Stimulated activated CD4-positive, alpha-beta T cell treated with anti-CD3 and anti-CD28 coated beads, Interleukin-12 subunit alpha, Interleukin-12 subunit beta, amount 100 ng/mL, for 24 hours (primary cell): ENCODE measurements around the gene ITGA3.

Experiments
- DNase-seq, 2 experiments: peaks; one replicate each; pipeline ENCODE4 v3.0.0-alpha.2; 2020; ENCODE audit warnings: low read depth in 2 of 2

ITGA3 gene

DNA sequence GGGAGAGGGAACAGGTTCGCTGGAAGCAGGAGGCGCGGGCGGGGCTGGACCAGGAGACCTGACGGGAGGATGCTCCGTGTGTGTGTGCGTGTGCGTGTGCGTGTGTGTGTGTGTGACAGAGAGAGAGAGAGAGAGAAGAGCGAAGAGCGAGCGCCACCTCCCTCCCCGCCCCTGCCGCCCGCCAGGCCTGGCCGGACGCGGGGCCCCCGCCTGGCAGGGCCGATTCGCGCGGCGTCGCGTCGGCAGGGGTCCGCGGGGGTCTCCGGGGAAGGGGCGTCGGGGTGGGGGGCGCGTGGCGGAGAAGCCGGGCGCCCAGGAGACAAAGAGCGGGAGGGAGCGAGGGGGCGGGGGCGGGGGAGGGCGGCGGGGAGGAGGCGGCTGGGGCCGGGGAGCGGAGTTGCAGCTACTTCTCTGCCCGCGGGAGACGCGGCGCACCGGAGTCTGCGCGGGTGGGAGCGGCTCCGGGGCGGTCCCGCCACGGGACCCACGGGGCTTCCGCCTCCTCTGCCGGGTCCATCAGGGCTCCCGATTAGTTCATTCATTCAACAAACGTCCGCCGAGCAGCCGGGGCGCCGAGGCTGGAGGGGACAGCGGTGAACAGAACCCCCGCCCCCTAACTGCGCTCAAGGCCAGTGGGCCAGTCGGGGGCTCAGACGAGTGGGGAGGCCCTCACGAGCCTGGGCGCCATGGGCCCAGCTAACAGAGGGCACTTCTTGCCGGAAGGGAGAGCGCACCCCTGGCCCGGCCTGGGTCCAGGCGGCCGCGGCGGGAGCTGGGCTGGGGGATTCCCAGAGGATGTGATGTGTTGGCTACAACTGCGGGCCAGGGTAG, 74.0 kb downstream of the ITGA3 start, which contains the start of gene SAMD14:
Gene SAMD14 (minus strand): TSS at position 433 of the 831 bp plus-strand sequence. CDS start 5,201 bp downstream, outside the sequence.
- DNase-seq = no peak

DNA sequence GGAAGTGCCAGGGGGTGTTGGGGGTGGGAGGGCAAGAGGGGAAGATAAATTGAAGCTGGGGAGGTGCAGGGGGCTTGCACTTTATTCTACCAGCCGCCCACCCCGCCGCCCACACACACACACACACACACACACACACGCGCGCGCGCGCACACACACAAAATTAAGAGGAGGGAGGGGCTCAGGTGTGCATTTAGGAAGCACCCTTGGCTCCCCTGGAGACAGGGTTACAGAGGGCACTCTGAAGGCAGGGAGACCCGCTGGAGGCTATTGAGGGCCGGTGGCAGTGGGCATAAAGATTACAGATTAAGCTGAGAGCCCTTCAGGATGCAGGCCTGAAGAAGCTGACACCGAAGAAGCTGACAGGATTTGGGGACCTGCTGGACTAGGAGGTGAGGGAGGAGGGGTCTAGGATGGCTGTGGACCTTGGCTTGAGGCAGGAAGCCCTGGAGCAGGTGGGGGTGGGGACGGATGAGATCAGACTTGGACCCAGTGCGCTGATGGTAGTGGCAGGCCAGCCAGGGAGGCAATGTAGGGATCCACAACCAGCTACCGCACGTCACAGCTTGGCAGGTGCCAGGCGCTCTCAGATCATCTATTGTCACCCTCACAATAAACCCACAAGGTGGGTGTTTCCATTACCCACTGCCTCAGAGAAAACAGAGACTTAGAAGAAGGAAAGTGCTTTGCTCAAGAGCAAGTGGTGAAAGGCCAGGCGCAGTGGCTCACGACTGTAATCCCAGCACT, 74.8 kb downstream of the ITGA3 start:
- DNase-seq = no peak

DNA sequence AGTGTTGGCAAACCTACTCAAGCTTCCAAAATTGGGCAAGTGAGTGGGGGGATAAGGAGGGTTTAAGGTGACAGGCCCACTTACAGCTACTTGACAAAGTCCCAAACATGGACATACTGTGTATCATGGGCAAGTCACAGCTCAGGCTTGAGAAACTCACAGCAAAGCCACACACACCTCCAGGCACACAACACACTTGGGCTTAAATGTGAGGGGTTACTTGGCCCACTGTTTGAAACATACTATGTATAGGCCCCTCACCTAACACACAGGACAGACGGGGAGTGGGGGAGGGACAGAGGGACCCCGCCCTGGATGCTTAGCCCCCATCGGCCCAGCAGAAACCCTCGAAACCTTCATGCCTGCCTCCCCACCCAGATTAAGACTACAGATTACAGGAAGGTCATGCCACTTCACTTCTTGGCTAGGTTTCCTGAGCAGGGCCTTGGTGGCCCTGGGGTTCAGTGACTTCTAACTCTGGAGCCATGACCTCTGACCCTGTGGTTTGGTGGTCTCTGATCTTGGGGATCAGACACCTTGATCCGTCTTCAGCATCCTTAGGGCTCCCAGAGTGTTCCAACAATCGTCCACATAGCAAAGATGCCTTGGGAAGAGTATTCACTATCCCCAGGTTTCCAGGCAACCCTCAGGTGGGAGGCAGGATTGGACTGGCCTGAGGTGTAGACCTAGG, 76.3 kb downstream of the ITGA3 start:
- DNase-seq = no peak

DNA sequence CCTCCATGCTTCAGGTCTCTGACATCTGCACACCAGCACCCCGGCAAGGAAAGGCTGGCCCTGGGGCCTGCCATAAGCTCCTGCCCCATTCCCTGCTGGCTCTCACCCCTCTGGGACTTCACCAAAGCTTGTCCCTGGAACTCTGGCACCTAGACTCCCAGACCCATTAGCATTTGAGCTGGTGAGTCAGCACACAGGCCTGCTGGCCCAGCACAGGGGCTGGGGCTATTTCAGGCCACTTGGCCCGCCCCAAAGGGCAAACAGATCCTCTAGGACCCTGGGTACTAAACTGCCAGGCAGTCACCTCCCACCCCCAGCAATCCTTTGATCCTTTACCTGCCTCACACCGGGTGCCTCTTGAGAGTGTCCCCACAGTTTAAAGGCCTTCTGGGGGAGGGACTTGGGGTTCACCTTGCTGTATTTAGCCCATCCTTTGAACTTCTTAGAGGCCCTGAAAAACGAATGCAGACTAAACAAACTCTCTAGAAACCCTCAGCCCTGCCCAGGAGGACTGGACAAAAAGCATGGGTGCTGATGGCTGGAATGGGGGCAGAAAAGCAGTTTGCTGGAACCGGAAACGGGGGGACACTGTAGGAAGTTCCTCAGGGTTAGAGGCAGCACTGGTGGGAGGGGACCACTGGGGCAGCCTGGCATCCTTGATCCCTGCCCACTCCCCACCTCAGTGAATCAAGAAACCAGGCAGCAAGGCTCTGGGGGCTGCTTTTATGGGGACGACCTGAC, 77.3 kb downstream of the ITGA3 start:
- no peak for DNase-seq

DNA sequence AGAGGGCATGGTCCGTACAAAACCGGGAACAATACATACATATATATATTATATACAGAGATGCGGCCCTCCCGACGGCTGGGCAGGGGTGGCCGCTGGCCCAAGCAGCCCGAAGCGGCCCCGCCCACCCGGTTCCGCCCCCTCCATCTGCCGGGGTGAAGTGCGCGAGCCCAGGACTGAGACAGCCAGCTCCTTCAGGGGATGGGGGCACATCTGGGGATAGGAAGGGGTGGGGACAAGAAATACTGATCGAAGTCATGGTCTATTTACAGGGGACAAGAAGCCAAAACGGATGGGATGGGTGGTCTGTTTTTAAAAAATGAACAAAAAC, 77.8 kb downstream of the ITGA3 start:
- no peak for DNase-seq

DNA sequence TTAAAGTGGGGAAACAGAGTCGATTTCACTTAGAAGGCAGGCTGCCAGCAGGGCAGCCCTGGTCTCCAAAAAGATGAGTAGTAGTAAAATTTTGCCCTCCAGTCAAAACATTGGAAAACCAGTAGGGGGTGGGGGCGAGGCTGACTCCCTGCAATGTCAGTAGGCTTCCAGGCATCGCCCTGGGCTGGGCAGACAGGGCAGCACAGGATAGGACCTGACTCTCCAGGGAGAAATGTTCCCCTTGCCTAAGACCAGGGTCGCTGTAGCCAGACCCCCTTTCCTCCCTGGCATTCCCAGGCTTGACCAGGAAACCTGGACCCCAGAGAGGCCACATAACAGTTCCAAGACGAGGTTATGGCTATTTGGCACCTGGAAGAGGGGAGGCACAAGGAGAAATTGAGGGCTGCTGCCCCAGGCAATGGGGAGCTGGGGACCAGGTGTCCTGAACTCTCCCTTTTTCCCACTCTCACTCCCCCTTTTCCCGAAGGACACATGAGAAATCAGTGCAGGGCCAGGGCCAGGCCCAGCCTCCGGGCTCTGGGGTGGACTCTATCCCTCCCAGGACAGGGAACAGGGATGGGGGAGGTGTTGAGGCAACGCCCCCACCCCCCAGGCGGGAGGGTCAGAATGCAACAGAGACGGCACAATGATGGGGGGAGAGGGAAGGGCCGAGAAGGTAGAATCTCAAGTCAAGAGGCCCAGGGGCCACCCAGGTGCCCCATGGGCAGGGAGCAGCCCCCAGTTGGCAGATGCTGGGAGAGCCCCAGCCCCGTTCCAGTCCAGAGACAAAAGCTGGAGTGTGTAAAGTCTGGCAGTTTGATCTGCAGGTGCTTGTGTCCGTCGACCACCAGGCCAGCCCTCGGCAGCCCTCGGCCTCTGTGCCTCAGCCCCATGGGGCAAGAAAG, 78.5 kb downstream of the ITGA3 start:
- no peak for DNase-seq

DNA sequence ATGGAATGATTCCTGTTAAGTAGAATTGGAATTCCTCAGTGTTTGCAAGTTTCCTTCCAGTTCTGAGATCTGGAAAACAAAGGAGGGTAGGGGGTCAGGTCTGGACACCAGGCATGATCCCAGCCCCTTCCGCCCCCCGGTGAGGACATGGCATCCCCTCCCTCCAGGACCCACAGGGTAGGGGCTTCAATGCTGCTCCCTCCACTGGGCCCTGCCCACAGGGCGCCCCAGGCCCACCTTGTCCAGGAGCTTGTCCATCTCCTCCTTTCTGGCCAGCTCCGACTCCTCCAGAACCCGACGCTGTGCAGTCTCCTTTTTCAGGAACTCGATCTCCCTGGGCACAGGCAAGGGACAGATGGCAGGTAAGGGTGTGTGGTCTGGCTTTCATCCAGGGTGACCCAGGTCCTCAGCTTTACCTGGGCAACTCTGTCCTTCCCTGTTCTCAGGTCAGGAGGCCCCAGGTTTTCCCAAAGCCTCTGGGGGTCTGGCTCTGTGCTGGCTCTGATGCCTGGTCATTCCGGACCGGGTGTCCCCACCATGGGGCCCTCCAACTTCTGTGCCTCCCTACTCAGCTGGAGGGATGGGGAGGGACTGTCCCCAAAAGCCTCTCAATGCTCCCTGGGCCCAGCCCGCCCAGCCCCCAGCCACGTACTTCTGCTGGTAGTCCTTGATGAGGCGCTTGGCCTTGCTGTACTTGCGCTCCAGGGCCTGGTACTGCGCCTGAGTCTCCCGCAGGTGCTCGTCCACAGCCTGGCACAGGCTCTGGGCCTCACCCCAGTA, 79.6 kb downstream of the ITGA3 start:
- DNase-seq = no peak

GRCh38 chr17:50136096-50136687, 80.3 kb downstream of the ITGA3 start:
- no peak for DNase-seq

DNA sequence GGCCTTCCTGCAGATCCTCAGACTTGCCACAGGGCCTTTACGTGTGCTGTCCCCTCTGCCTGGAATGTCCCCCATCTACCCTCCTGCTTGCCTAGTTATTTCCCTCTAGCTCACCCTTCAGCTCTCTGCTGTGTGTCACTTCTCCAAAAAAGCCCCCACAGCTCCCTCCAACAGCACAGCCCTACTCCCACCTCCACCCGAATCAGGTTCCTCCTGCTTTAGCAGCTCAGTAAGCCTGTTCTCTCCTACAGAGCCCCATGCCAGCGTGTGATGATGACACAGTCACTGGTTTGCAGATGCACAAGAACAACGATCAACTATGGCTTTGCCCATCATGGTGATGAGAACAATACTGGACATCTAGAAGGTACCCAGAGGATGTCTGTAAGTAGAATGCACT, 81.1 kb downstream of the ITGA3 start:
- DNase-seq = no peak

DNA sequence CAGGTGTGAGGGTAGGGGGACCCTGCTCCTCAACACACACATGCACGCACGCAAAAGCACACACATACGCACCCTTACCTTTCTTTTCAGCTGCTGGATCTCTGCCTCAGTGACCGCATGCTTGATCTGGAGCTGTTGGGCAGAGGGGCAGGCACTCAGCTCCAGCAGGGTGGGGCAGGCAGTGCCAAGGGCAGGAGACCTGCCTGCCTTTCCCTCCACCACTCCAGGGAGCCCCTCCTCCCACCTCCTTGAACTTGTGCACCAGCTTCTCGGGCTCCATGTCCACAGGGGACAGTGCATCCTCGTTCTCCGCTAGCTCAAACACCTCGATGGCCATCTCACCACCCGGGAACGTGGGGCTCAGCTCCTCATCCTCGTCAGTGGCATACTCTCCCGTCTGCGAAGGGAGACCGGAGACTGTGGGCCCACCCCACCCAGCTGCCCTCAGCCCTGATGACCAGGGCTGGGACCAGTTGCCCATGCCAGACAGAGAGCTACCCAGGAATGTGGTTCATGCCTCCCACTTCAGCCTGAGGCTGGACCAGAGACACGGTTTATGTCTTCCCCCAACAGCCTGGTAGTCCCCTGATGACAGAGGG, 83.4 kb downstream of the ITGA3 start:
- no peak for DNase-seq
